Gastrocnemius medialis (tissue), 4 donors: ENCODE measurements around the gene DBF4.

Source experiments
- POLR2A ChIP-seq, 2 donors: fragments of 450-650 bp; IDR thresholded peaks; one replicate each; pipeline ENCODE4 v1.6.1; 2017; ENCODE audit warnings: antibody characterized with exemption in 2 of 2, mild to moderate bottlenecking in 2 of 2, moderate library complexity in 2 of 2
- TF ChIP-seq, protein P1 (sequence below), 5 experiments: fragments of 450-650 bp in 3 of 5; fragments of 200-600 bp in 2 of 5; sonication (generic) in 2 of 5; IDR thresholded peaks in 4 of 5; conservative IDR thresholded peaks in 1 of 5; 1 replicate in 4 of 5; 2 replicates in 1 of 5; pipeline ENCODE4 v1.5.1; 2016 to 2019; ENCODE audit warnings: antibody characterized with exemption in 5 of 5, mild to moderate bottlenecking in 3 of 5, moderate library complexity in 3 of 5

DNA sequence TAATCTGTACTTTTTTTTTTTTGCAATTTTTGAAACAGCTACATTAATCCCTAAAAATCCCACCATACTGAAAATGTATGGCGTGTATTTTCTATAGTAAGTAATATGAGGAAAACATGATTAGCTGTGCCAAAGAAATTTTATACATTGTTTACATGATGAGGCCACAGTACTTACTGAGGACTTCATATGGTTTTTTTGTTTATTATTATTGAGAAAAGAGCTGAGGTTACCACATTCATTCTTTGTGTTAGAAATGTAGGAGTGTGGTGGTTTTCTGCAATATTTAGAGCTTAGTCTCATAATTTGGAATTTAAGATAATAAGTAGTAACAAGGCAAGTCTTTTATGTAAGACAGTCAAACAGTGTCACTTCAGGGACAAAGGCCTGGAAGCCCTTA is 45.2 kb upstream of the DBF4 start:
- TF ChIP-seq, protein P1, sequence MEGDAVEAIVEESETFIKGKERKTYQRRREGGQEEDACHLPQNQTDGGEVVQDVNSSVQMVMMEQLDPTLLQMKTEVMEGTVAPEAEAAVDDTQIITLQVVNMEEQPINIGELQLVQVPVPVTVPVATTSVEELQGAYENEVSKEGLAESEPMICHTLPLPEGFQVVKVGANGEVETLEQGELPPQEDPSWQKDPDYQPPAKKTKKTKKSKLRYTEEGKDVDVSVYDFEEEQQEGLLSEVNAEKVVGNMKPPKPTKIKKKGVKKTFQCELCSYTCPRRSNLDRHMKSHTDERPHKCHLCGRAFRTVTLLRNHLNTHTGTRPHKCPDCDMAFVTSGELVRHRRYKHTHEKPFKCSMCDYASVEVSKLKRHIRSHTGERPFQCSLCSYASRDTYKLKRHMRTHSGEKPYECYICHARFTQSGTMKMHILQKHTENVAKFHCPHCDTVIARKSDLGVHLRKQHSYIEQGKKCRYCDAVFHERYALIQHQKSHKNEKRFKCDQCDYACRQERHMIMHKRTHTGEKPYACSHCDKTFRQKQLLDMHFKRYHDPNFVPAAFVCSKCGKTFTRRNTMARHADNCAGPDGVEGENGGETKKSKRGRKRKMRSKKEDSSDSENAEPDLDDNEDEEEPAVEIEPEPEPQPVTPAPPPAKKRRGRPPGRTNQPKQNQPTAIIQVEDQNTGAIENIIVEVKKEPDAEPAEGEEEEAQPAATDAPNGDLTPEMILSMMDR (IDR thresholded peaks at IDR 0.05 in 4 of 5, conservative IDR thresholded peaks at IDR 0.05 in 1 of 5), result no peak
- no peak for TF ChIP-seq POLR2A (IDR thresholded peaks at IDR 0.05)
